SK-N-MC (cell line): ENCODE results near the gene KCTD16.

Experiments
- EZH2 ChIP-seq: fragments of 200-600 bp; sonication (generic); IDR thresholded peaks from one replicate; pipeline ENCODE4 v1.6.1; 2017; ENCODE audit warnings: antibody characterized with exemption
- FOXP2 ChIP-seq: optimal IDR thresholded peaks from 2 replicates; pipeline ENCODE3; 2011; ENCODE audit warnings: mild to moderate bottlenecking, moderate library complexity; ENCODE audit not compliant: insufficient read depth; ENCODE audit errors: extremely low read length, control extremely low read depth
- POLR2AphosphoS5 ChIP-seq: IDR thresholded peaks from 2 replicates; pipeline ENCODE4 v1.6.1; 2012; ENCODE audit warnings: mild to moderate bottlenecking, low read depth, low read length, borderline replicate concordance

DNA sequence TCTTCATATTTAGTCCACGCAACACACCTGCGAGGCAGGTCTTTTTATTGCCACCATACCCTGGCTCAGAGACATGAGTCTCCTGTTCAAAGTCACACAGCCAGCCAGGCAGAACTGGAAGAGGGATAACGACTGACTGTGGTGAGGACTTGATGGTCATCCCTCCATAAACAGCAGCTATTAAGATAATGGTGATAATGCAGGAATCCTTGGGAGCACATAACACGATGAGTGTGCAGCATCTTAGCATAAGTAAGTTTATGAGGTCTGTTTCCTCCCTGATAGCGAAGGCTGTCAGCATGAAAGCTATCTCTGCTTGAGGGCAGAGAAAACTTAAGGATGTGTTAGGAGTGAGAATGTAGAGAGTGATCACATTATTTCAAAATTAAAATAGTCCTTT lies 30.9 kb downstream of the KCTD16 start:
- no peak for TF ChIP-seq EZH2
- TF ChIP-seq POLR2AphosphoS5: no peak
- no peak for TF ChIP-seq FOXP2
